ENCODE data around the gene CYP4F8.
"Not testable (repeated sequence)": the region's sequence is repeated elsewhere in the genome, so short reads cannot be mapped to it uniquely, and the experiment has no call there.

Gene CYP4F8

DNA sequence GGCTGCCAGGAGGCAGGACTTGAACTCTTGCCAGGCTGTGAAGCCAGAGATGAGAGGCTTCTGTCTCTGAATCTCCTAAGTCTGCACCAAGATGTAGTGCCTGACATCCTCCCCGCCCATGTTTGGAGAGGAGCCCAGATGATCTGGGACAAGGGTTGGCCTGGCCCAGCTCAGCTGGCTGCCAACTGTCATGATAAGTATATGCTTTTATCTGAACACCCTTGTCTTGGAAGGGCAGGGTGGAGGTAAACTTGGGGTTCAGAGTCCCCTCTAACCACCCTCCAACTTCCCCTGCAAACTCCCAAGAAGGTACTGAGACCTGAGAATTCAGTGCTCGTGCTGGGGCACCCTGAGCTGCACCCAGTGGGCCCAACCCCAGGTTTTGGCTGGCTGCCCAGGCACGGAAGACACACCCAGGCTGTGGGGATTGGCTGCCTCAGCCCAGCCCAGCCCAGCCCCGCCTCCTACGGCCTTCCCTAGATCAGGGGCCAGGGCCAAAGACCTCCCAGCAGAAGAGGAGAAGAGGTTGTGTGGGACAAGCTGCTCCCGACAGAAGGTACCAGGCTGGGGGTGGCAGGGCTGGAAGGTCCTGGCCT lies 57.7 kb downstream of the CYP4F8 start, which contains the start of gene CYP4F12:
Gene CYP4F12 (plus strand): TSS at position 508 of the 596 bp plus-strand sequence. CDS start 443 bp downstream, outside the sequence.
- peak; percentile 64 for FAIRE-seq
- no peak for TF ChIP-seq POLR2A (IDR thresholded peaks at IDR 0.05; ENCODE audit: low read depth, low read length)
- peak; percentile 68 for DNase-seq (ENCODE audit: insufficient read length, low spot score)

DNA sequence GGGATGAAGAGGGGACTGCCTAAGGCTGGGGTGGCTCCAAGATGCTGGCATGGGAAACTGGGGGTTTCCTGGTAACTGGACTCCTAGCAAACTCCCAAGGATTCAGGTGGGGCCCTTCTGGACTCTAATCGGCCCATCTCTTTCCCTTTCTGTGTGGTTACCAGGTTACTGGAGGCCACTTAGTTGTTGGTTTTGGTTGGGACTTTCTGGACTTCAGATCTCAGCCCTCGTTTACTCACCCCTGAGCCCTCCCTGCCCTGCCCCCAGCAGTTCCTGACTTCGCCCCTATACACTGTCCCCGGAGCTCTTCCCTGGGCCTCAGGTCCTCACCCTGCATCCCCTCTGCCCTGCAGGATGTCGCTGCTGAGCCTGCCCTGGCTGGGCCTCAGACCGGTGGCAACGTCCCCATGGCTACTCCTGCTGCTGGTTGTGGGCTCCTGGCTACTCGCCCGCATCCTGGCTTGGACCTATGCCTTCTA lies 58.2 kb downstream of the CYP4F8 start:
- no peak for DNase-seq (ENCODE audit: insufficient read length, low spot score)
- FAIRE-seq: no peak
- TF ChIP-seq POLR2A (IDR thresholded peaks at IDR 0.05; ENCODE audit: low read depth, low read length): no peak

DNA sequence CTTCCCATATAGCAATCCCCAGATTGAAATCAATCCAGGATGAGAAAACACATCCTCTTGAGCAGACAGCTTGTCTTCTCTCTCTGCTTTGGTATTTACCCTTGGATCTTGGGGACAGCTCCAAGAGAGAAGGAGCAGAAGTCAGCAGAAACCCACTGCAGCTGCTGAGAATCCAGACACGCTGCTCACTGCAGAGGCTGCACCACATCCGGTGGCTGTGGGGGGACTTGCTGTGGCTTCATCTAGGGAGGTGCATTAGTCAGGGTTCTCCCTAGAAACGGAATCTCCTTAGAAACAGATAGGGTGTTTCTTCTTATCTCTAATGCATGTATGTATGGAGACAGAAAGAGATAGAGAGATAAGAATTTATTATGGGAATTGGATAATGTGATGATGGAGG lies 60.5 kb downstream of the CYP4F8 start:
- no peak for TF ChIP-seq POLR2A (IDR thresholded peaks at IDR 0.05; ENCODE audit: low read depth, low read length)
- DNase-seq (ENCODE audit: insufficient read length, low spot score) (no peak), FAIRE-seq (no peak)

DNA sequence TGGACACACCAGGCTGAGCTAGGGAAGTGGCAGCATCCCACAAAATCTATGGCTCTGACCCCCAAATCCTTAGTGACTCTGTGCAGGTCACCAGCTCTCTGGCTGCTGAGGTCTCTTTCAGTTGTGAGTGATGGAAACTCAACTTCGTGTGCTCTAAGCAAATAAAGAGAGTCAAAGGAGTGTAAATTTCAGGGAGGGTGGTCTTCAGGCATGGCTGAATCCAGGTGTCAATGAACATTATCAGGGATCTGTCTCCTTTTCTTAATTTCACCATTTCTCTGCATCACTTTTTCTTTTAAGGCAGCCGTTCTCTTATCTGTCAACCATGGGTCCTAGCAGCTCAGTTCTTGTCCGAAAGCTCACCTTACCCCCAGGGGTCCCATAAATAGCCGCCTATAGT lies 64.1 kb downstream of the CYP4F8 start:
- no peak for FAIRE-seq
- no peak for TF ChIP-seq POLR2A (IDR thresholded peaks at IDR 0.05; ENCODE audit: low read depth, low read length)
- DNase-seq (ENCODE audit: insufficient read length, low spot score): no peak

DNA sequence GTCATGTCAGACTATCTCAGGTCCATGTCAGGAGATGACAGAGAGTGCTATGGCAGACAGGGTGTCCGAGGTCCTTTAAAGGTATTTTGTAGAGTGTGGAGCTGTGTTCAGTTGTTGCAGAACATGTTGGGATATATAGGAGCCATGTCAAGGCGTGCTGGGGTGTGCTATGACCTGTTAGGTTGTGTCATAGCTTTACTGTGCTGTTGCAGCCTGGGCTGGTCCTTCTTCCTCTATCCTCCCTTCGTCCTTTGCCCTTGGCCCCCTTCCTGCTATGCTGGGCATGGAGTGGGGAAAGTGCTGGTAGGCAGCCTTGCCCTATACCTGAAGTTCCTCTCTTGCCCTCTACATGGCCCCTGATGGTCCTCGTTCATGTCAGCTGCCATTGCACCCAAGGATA lies 64.8 kb downstream of the CYP4F8 start:
- FAIRE-seq: not testable (repeated sequence)

More for the DNA sequence above, 64.8 kb downstream of the CYP4F8 start:
- DNase-seq (ENCODE audit: insufficient read length, low spot score): not testable (repeated sequence)

All from H54 (cell line).